Measurements from ENCODE around the gene PTPN4.
"Not testable (repeated sequence)": the region's sequence is repeated elsewhere in the genome, so short reads cannot be mapped to it uniquely, and the experiment has no call there.

Gene PTPN4

DNA sequence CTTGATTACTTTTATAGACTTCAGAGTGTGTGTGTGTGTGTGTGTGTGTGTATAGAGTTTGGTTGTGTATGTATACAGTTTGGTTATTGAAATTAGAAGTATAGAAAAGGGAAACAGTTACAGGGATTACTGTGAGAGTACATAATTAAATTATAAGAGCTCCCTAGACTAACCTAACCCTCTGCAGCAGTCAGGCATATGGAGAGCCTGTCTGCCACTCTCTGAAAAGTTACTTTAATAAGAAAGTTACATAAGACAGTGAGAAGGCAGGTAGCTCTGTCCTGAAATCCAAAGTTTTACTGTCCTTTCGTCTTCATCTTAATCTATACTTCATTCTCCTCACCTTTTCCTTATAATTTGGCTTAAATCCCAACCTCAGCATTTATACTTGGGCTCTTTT, 181.7 kb downstream of the PTPN4 start:
- no peak for DNase-seq (ENCODE audit: low read depth in 3 of 3)

DNA sequence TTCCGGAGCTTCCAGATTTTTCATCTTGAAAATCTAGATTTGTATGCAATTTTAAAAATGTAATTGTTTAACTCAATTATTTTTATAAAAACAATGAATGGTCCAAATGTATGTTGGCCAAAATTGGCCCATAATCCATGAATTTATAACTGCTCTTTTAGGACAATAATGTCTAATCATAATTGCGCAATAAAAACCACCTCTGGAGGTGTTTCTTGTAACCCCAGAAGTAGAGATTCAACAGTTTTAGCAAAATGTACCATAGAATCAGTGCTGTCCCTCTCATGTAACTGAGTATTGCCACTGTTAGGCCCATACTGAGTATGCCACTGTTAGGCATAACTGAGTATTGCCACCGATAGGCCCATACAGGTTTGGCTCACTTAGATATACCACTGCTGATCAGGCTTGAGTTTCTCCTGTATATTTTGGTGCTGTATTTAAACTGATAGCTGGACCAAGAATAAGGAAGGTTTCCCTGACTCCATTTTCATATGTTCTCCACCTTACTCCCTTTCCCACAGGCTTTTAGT, 182.3 kb downstream of the PTPN4 start:
- DNase-seq (ENCODE audit: low read depth in 3 of 3), result no peak

DNA sequence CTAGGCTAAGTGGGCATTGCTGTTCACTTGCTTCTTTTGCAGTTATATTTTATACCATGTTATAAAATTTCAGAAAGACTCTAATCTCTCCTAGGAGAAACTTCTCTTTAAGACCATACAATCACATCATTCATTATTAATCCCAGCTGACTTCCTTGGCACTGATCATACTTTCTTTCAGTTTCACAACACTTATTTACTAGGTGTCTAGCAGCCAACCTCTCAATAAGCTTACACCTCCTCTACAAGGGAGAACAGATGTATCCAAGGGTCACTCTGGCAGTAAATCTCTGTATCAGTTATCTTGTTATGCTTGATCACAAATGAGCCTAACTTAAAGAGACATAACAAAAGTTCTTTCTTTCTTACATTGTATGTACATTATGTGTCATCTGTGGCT, 183.3 kb downstream of the PTPN4 start:
- no peak for DNase-seq (ENCODE audit: low read depth in 3 of 3)

DNA sequence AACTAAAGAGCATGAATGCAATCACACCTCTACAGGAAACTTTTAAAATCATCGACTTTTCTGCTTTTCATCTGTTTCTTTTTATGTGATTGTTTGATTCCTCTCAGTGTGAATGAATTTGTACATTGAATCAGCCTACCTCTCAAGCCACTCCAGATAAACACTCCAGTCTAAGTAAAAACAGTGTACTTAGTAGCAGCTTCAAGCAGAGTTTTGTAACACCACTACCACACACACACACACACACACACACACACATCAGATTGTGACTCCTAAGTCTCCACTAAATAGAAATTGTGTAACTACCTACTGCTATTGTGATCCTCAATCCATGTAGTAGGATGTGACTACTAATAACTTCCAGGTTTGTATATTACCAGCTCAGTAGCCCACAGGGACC, 187.8 kb downstream of the PTPN4 start:
- no peak for DNase-seq (ENCODE audit: low read depth in 3 of 3)

DNA sequence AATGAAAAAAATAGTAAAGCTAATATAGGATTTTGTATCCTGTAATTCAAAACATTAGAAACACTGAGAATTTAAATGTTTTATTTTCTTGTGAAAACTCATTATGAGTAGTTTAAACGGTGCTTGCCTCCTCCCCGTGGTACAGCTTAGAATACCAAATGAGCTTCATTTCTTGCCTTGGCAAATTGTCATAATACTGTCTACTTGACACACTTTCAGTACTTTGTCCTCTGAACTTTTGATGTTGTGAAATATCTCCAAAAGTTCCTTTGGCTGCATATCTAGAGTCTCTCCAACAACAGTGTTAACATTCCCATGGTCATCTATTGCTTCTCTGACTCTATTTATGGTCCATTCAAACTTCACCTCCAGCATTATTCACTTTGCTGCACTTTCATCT, 191.2 kb downstream of the PTPN4 start:
- no peak for DNase-seq (ENCODE audit: low read depth in 3 of 3)

DNA sequence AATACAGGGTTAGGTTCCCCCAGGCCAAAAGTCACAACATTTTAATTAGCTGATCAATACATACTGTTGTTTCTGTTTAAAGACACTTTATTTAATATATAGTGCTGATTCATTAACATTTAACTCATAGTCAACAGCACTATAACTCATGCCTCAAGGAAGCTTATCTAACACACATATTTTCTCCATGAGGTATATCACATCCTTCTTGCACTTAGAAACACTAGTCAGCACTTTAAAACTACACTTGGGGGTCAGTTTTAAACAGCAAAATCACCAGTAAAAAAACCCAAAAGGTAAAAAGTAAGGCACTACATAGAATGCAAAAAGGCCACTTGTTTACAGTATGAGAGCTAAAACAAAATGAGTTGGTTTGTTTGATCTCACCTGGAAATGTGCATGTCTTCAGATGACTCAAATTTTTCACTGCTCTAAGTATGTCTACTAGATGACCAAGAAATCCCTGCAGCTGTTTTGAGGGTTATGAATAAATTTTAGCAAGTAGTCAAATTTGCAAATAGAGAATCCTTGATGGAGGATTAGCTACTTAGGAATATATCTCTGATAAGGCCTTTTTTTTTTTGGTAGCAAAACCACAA, 199.0 kb downstream of the PTPN4 start:
- no peak for DNase-seq (ENCODE audit: low read depth in 3 of 3)

DNA sequence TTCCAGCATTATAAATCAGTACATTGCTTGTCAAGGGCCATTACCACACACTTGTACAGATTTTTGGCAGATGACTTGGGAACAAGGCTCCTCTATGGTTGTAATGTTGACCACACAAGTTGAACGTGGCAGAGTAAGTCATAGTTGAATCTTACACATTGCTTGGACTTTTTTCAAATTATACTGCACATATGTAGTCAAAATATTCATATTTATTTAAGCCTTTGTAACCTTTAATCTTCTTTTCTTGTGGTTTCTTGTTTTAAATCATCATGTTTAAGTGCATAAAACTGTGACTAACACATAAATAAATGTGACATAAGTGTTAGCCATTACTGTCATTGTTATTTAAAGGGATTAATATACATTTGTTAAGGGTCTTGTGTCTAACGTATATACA, 201.1 kb downstream of the PTPN4 start:
- no peak for DNase-seq (ENCODE audit: low read depth in 3 of 3)

DNA sequence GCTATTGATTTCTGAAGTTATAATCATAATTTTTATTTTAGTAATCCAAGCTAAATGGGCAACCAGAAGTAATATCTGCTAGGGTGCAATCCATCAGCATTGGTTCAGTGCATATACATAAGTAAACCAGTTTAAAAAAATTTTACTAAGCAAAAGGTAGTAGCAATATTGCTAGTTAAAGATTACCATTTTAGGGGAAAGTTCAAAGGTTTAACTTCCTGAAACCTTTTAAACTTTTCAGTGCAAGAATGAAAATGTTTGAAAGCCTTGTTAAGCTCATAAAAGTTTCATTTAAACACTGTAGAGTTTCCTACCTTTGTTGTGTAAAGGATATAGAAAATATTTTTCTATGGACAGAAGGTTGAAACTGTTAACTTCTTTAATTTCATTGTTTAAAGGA, 222.2 kb downstream of the PTPN4 start:
- no peak for DNase-seq (ENCODE audit: low read depth in 3 of 3)

DNA sequence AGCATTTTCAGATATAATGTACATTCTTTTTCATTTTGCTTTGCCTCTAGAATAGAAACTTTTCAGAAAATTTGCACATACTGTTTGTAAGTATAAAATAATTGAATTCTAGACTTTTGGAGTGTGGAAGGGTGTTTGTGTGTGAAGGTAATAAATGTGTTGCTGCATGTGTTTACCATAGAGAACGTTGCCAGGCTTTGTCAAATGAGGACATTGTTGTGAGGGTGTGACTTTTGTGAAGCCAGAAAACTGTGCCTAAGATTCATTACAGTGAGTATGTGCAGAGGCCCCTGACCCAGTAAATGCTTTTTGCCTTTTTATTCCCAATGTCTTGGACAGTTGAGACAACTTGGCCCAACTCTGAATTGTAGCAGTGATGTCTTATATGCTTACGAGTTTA, 222.8 kb downstream of the PTPN4 start:
- DNase-seq (ENCODE audit: low read depth in 3 of 3), result no peak

DNA sequence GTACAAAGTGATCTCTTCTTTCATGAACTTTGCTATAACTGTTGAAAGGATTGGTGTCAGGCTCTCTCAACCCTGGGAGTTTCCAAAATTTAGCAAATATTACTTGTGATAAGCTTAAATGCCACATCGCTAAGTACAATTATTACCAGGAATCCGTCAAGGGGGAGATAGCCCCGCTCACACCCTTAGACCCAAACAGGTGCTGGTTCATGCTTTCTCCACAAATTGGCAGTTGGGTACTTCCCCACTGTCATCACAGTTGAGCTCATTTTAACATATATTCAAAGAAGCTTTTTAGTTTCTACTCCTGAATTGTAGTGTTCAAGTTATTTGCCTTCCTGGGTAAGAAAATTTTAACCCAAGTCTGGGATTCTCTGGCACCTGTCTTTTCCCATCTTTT, 223.4 kb downstream of the PTPN4 start:
- no peak for DNase-seq (ENCODE audit: low read depth in 3 of 3)

DNA sequence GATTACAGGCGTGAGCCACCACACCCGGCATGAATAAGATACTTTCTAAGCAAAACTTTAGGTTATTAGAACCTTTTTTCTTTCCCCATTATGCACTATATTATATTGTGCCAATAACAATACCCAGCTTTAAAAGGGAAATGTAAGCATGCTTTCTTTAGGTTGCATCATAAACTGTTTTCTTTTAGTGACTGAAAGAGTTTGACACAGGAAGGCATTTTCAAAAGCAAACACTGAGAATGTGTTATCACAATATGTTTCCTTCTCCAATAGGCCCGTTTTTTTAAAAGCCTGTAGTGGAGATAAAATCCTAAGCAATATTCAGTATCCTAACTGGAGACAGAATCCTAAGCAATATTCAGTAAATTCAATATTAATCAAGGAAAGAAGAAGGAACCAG, 236.4 kb downstream of the PTPN4 start:
- DNase-seq (ENCODE audit: low read depth in 3 of 3), result no peak

DNA sequence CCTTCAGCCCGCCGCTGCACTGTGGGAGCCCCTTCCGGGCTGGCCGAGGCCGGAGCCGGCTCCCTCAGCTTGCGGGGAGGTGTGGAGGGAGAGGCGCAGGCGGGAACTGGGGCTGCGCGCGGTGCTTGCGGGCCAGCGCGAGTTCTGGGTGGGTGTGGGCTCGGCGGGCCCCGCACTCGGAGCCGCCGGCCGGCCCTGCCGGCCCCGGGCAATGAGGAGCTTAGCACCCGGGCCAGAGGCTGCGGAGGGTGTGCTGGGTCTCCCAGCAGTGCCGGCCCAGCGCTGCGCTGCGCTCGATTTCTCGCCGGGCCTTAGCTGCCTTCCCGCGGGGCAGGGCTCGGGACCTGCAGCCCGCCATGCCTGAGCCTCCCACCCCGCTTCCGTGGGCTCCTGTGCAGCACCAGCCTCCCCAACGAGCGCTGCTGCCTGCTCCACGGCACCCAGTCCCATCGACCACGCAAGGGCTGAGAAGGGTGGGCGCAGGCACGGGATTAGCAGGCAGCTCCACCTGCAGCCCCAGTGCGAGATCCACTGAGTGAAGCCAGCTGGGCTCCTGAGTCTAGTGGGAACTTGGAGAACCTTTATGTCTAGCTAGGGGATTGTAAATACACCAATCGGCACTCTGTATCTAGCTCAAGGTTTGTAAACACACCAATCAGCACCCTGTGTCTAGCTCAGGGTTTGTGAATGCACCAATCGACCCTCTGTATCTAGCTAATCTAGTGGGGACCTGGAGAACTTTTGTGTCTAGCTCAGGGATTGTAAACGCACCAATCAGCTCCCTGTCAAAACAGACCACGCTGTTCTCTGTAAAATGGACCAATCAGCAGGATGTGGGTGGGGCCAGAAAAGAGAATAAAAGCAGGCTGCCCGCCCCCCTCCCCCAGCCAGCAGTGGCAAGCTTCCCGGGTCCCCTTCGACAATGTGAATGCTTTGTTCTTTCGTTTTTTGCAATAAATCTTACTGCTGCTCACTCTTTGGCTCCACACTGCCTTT, 237.5 kb downstream of the PTPN4 start:
- DNase-seq (ENCODE audit: low read depth in 3 of 3), result not testable (repeated sequence)

DNA sequence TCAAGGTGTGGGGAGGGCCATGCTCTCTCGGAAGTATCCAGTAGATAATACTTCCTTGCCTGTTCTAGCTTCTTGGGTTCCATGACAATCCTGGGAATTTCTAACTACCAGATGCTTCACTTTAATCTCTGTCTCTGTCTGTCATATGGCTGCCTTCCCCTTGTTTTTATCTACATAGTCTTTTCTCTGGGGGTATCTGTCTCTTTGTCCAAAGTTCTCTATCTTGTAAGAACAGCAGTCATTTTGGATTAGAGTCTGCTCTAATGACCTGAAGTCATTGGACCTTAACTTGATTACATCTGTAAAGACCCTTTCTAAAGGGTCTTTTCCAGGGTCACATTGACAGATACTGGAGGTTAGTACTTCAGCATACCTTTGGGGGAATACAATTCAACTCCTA, 241.7 kb downstream of the PTPN4 start:
- no peak for DNase-seq (ENCODE audit: low read depth in 3 of 3)

DNA sequence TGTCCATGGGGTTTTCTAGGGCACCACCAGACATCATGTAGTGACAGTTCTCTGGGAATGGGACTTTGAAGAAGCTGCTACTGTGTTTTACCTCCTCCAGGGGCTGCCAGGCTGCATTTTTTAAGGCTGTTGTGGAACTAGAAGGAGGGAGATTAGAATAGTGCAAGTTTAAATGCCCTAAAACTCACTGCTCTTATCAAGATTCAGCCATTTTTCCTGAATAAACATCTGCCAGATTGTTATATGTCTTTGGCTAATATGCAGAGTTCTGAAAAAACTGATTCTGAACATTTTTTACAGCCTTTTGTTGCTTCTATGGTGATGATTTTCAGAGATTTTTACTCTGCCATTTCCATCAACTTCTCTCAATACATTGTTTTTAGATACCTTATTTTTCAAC, 244.5 kb downstream of the PTPN4 start:
- no peak for DNase-seq (ENCODE audit: low read depth in 3 of 3)

DNA sequence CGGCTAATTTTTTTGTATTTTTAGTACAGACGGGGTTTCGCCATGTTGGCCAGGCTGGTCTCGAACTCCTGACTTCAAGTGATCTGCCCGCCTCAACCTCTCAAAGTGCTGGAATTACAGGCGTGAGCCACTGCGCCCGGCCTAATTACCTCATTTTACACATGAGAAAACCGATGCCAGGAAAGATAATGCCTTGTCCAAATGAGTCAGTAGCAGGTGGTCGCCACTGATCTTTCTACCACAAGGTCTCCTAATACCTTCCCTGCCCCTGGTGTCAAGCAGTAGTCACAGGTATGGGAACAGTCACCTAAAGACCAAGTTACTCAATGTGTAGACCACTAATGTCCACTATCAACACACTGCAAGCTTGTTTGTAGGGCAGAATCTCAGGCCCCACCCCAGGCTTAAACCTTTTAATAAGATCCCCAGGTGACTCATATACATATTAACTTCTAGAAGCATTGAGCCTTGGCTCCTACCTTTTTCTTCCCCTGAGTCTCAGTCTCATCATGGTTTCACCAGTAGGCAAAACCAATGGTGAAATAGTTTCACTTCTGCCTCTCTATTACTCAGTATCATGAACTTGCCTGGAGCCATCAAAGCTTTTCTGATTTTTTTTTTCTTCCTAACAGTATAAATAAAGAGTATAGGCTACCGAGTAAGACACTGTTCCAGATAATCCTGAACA, 246.3 kb downstream of the PTPN4 start:
- DNase-seq (ENCODE audit: low read depth in 3 of 3), result no peak

DNA sequence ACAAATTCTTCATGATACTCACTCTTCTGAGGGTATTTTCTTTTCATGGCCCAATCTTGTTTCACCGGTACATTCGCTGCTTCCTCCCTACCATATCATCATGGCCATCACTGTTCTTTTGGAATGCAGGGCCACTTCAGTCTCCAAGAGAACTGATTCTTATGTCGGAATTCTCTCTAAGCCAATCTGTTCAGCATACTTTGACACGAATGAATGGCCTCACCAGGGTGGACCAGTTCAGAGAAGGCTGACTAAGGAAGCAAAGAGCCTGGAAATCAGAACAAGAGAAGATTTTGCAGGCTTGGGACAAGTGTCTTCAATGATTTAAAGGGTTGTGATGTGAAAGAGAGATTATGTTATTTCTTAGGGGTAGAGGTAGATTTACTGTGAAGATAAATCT, 248.1 kb downstream of the PTPN4 start:
- DNase-seq (ENCODE audit: low read depth in 3 of 3), result no peak

DNA sequence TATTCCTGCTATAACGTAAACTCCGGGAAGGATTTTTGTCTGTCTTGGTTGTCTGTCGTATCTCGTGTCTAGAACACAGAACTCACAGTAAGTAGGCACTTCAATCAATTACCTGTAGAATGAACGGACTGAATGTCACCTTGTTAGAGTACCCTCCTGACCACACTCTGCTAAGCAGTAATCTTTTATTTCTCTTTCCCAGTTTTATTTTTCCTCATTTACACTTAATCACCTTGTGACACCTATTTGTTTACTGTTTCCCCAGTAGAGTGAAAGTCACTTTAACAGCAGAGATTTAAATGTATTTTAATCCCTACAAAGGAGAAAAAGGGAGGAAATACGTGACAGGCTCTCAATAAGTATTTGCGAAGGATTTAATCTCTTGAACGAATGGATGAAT, 252.6 kb downstream of the PTPN4 start:
- DNase-seq (ENCODE audit: low read depth in 3 of 3), result no peak

DNA sequence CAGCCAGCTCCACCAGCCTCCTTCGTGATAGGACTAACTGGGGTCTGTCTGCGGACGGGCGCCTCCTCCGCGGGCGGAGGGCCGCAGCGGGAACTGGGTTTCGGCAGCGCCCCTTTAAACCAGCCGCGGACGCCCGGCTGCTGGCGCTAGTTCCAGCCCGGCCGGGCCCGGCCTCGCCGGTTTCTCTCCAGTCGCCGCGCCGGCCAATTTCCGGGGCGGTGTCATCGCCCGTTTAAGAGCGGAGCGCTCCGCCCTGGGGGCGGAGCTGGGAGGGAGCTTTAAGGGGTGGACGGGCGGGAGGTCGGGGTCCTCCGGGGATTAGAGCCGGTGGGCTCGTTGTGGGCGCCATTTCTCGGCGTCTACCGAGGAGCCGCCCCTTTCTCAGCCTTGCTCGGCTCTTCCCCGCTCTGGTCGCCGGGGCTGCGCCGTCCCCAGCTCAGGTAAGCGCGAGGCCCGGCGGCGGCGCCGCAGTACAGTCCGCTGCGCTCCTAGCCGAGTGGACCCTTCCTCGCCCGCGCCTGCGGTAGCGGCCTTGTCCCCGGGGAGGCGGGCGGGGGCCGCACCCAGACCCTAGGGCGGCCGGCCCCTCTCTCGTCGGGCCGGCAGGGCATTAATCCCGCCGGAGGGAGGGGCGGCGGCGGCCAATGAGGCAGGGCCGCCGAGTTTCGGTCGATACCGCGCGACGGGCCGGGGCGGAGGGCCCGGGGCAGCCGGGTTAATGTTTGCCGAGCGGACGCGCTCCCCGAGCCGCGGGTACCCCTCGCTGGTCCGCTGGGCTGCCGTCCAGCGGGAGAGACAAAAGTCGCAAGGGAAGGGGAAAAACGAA, 253.3 kb downstream of the PTPN4 start, which contains the start of gene EPB41L5:
TSS of gene EPB41L5 (plus strand) at position 307 of the 826 bp plus-strand sequence. CDS start 6,008 bp downstream, outside the sequence.
- peak; percentile 58 to 78 (median 67) for DNase-seq (ENCODE audit: low read depth in 3 of 3)

DNA sequence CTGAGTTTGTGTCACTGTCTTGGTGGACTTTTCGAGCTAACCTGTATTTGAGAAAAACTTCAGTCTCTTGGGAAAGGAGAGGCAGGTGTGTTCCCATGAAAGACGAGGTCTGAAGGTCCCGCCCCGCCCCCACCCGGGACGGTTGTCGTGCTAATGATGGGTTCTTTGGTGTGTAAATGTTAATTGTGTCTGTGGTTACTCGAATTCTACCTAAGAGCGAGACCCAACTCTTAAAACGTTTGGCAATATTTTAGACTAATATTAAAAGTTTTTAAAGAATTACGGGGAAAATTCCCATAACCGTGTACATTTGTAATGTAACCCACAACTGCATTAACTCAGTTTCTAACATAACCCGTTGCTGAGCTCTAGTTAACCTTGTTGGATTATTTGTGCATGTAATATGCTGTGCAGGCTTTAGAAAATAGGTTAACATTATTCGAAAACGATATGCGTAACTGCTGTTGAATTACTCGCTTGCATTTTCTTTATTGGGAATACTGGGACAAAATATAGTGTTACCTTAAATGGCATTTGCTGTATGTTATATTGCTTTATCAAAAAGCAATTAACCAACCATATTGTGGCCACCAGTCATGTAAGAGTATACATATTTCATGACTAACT, 254.0 kb downstream of the PTPN4 start:
- DNase-seq (ENCODE audit: low read depth in 3 of 3), result no peak

DNA sequence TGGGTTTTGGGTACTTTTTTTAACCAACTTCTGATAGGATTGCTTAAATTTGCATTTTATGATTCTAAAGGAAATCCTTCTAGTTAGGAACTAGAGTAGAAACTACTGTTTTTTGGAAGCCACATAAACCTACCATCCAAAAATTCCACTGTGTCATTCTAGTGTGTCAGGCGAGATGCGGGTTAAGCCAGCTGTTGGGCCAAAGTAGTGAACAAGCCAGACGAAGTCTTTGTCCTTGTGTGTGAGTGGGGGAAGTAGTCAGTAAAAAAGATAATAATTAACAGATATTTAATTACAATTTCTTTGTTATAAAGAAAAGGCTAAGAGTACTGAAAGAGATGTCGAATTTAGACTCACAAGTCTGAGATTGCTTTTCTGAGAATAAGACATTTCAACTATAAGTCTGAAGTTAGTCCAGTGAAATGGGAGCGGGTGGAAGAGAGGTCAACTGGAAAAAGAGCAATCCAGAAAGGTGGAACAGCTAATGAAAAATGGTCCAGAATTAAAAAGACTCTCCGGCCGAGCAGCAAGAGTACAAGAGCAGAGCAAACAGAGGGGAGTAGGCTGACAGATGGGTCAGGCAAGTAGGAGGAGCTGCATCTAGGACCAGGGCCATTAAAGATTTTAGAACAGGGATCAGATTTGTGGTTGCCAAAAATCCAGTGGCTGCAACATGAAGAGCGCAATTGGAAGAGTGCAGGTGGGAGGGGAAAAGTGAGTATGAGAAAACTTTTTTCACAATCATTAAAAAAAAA, 254.7 kb downstream of the PTPN4 start:
- no peak for DNase-seq (ENCODE audit: low read depth in 3 of 3)

Data from stimulated activated CD4-positive, alpha-beta T cell treated with anti-CD3 and anti-CD28 coated beads, TNF-alpha, amount 100 ng/mL, for 48 hours (primary cell).